Gastrocnemius medialis (tissue), 4 donors: ENCODE measurements around the gene THBS4. TPM values are rescaled to one million over a fixed set of nuclear protein-coding genes. Genes with fewer than 3 reads are reported as not detected.

Experiments
- ATAC-seq, 2 donors: fragments of 150-250 bp; one replicate each; pipeline ENCODE4 v1.9.1; 2016
- DNase-seq, 2 donors: peaks; one replicate each; pipeline ENCODE4 v3.0.0-alpha.2; 2019
- H3K27ac ChIP-seq, 4 donors: fragments of 200-600 bp; sonication (generic); 1 replicate in 1 of 4; 2 replicates in 3 of 4; pipeline ENCODE4 v1.5.1; 2016 to 2018; ENCODE audit warnings: mild to moderate bottlenecking in 2 of 4, moderate library complexity in 1 of 4
- H3K27me3 ChIP-seq, 3 donors: fragments of 200-600 bp; sonication (generic) in 2 of 3; 1 replicate in 1 of 3; 2 replicates in 2 of 3; pipeline versions ENCODE4 v1.5.1 to v1.6.0; 2016 to 2019; ENCODE audit warnings: mild to moderate bottlenecking in 1 of 3, moderate library complexity in 1 of 3
- H3K36me3 ChIP-seq, 2 donors: fragments of 200-600 bp; sonication (generic) in 1 of 2; one replicate each; pipeline ENCODE4 v1.5.1; 2017 to 2018
- H3K4me1 ChIP-seq, 2 donors: fragments of 200-600 bp; sonication (generic) in 1 of 2; one replicate each; pipeline ENCODE4 v1.5.1; 2016 to 2017; ENCODE audit warnings: mild to moderate bottlenecking in 2 of 2
- H3K4me3 ChIP-seq, 4 donors: fragments of 200-600 bp; sonication (generic) in 3 of 4; 1 replicate in 1 of 4; 2 replicates in 3 of 4; pipeline ENCODE4 v1.5.1; 2016 to 2019; ENCODE audit warnings: mild to moderate bottlenecking in 2 of 4
- H3K9me3 ChIP-seq, 3 donors: fragments of 200-600 bp; sonication (generic) in 2 of 3; 1 replicate in 1 of 3; 2 replicates in 2 of 3; pipeline ENCODE4 v1.5.1; 2016 to 2019
- POLR2A ChIP-seq, 2 donors: fragments of 450-650 bp; IDR thresholded peaks; one replicate each; pipeline ENCODE4 v1.6.1; 2017; ENCODE audit warnings: antibody characterized with exemption in 2 of 2, mild to moderate bottlenecking in 2 of 2, moderate library complexity in 2 of 2
- in situ Hi-C, 4 donors: fragments of 200-750 bp; cut with MboI; loops; one replicate each; pipeline versions ENCODE4 v1.15.0 to v1.8.0; 2017; ENCODE audit warnings: low sequenced_read_pairs in 4 of 4
- intact Hi-C: fragments of 100-400 bp; cut with DNase I; formaldehyde crosslinking; loops from one replicate; pipeline ENCODE4 v1.15.1; 2023; ENCODE audit warnings: low total_unique reads
- total RNA-seq, 4 donors: library from RNA; depleted of rRNA; stranded (reverse); fragments of >200 nt; gene quantifications; one replicate each; pipeline versions ENCODE4 v1.1.0 to v1.2.3, GENCODE V29; 2016
- TF ChIP-seq, protein P1 (sequence below), 5 experiments: fragments of 450-650 bp in 3 of 5; fragments of 200-600 bp in 2 of 5; sonication (generic) in 2 of 5; IDR thresholded peaks in 4 of 5; conservative IDR thresholded peaks in 1 of 5; 1 replicate in 4 of 5; 2 replicates in 1 of 5; pipeline ENCODE4 v1.5.1; 2016 to 2019; ENCODE audit warnings: antibody characterized with exemption in 5 of 5, mild to moderate bottlenecking in 3 of 5, moderate library complexity in 3 of 5

THBS4 gene
- total RNA-seq, 4 donors from 2014 or later = 23.3 to 336 (median 38.4) TPM

DNA sequence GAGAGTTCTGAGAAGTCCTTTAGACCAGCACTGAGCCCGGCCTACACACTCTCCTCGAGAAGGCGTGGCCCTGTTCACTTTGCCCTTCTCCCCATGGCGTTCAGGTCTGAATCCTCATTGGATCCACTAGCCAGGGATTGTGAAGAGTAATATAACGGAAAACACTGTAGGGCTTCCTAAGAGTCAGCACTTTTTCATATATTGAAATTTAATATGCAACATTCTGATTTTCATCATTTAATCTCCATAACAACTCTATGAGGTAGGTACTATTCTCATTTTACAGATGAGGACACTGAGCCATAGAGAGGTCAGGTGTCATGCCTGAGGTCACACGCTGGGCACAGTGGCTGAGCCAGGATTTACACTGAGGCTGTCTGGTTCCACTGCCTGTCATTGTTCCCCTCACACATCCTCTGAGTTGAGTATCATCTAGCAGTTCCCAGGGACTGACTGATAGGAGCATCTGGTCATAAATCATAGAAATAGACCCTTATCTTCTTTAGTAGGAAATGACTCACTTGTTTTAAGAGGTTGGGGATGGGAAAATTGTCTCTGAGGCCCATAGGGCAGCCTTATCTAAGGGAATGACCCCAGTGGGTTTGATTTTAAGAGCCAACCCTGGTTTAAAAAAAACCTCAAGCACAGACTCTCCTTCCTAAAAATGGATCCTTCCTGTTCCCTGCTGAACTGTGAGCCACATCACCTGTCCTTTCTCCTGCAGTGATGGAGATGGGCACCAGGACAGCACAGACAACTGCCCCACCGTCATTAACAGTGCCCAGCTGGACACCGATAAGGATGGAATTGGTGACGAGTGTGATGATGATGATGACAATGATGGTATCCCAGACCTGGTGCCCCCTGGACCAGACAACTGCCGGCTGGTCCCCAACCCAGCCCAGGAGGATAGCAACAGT, 41.2 kb downstream of the THBS4 start:
- intact Hi-C loops (no loop called here), in situ Hi-C loops (loop anchor here in 1 of 4 donors (25.0 kb wide), 1 partner anchor 586 kb away; the partner anchor contains the start of genes DHFR and MSH3)
- TF ChIP-seq, protein P1, sequence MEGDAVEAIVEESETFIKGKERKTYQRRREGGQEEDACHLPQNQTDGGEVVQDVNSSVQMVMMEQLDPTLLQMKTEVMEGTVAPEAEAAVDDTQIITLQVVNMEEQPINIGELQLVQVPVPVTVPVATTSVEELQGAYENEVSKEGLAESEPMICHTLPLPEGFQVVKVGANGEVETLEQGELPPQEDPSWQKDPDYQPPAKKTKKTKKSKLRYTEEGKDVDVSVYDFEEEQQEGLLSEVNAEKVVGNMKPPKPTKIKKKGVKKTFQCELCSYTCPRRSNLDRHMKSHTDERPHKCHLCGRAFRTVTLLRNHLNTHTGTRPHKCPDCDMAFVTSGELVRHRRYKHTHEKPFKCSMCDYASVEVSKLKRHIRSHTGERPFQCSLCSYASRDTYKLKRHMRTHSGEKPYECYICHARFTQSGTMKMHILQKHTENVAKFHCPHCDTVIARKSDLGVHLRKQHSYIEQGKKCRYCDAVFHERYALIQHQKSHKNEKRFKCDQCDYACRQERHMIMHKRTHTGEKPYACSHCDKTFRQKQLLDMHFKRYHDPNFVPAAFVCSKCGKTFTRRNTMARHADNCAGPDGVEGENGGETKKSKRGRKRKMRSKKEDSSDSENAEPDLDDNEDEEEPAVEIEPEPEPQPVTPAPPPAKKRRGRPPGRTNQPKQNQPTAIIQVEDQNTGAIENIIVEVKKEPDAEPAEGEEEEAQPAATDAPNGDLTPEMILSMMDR (IDR thresholded peaks at IDR 0.05 in 4 of 5, conservative IDR thresholded peaks at IDR 0.05 in 1 of 5) = no peak
- TF ChIP-seq POLR2A (IDR thresholded peaks at IDR 0.05) = no peak
- Histone ChIP-seq H3K4me1 (no peaks in the 10 kb centered on the region), H3K36me3 (peaks cover 0 to 3% of the 10 kb centered on the region in 2 donors), H3K4me3 (no peak overlapping the region), H3K27me3 (no peaks in the 10 kb centered on the region), H3K9me3 (no peaks in the 10 kb centered on the region), H3K27ac (no peak overlapping the region)
- DNase-seq (no peak), ATAC-seq (no peak)

DNA sequence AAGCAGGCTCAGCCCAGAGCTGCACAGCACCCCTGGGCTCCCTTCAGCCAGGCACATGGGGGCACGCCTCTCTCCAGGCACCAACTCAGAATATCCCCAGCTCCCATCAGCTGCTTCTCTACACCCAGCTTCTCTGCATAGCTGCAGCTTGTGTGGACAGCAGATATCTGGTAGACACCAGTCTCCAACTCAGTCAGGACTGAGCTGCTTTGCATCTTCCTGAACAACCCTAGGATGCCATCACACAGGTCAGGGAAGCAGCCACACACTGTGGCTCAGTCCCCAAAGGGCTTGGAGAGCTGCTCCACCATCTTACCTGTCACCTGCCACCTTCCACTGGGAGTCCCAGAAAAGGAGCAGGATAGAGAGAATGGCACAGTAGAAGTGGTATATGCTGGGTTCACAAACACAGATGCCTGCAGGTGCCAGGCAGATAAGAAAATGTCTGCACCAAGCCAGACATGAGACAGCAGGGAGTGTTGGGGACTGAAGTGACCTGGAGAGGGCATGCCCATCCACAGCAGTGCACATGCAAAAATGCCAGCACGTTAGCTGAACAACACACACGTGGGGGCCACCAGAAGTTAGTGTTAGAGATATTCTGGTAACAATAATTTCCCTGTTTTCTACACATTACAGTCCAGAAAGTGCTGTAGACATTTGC, 42.0 kb downstream of the THBS4 start:
- no peak for TF ChIP-seq POLR2A (IDR thresholded peaks at IDR 0.05)
- TF ChIP-seq, protein P1 (IDR thresholded peaks at IDR 0.05 in 4 of 5, conservative IDR thresholded peaks at IDR 0.05 in 1 of 5) = no peak
- ATAC-seq (no peak), DNase-seq (no peak)
- no peak overlapping the region for H3K4me3 ChIP-seq
- no peaks in the 10 kb centered on the region for H3K9me3 ChIP-seq
- H3K36me3 ChIP-seq = peaks cover 0 to 3% of the 10 kb centered on the region in 2 donors
- H3K27ac ChIP-seq = no peak overlapping the region
- intact Hi-C loops (no loop called here), in situ Hi-C loops (loop anchor here in 1 of 4 donors (25.0 kb wide), 1 partner anchor 585 kb away; the partner anchor contains the start of genes DHFR and MSH3)
- H3K27me3 ChIP-seq = no peaks in the 10 kb centered on the region
- peaks cover 0 to under 1% of the 10 kb centered on the region in 2 donors for H3K4me1 ChIP-seq

DNA sequence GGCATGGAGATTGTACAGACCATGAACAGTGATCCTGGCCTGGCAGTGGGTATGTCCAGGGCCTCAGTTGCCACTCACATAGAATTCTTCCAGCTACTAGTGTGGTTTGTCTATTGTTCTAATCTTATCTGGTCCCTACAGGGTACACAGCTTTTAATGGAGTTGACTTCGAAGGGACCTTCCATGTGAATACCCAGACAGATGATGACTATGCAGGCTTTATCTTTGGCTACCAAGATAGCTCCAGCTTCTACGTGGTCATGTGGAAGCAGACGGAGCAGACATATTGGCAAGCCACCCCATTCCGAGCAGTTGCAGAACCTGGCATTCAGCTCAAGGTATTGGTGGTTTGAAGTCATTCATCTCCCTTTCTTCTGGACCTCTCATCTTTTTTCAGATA, 43.8 kb downstream of the THBS4 start:
- intact Hi-C loops = no loop called here

DNA sequence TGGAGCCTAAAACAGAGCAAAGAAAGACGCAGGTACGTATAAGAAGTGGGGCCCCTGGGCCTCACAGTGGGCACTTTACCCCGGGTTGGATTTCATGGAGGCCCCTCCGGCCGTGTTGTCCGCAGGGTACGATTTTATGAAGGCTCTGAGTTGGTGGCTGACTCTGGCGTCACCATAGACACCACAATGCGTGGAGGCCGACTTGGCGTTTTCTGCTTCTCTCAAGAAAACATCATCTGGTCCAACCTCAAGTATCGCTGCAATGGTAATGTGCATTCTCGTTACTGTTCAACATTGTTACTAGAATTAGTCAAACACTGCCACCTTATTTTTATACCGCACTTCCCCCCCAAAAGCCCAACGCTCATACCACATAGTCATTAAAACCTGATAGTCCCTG, 47.1 kb downstream of the THBS4 start:
- no peak for TF ChIP-seq POLR2A (IDR thresholded peaks at IDR 0.05)
- TF ChIP-seq, protein P1 (IDR thresholded peaks at IDR 0.05 in 4 of 5, conservative IDR thresholded peaks at IDR 0.05 in 1 of 5) = no peak
- no peaks in the 10 kb centered on the region for H3K9me3 ChIP-seq
- intact Hi-C loops (loop anchor here (2.0 to 5.0 kb wide), 2 partner anchors 225 to 1057 kb away; no protein-coding TSS in a partner anchor), in situ Hi-C loops (loop anchor here in 1 of 4 donors (25.0 kb wide), 1 partner anchor 580 kb away; the partner anchor contains the start of genes DHFR and MSH3)
- ATAC-seq = no peak
- H3K27me3 ChIP-seq = no peaks in the 10 kb centered on the region
- no peaks in the 10 kb centered on the region for H3K36me3 ChIP-seq
- peak overlapping the region in 1 of 4 donors; percentile 66 for H3K27ac ChIP-seq
- H3K4me1 ChIP-seq = peaks cover 6 to 12% of the 10 kb centered on the region in 2 donors
- no peak for DNase-seq
- peak overlapping the region in 3 of 4 donors; percentile 38 to 46 (median 45) for H3K4me3 ChIP-seq

More for the DNA sequence above, 43.8 kb downstream of the THBS4 start:
- DNase-seq (no peak), ATAC-seq (no peak)
- Histone ChIP-seq H3K4me1 (peaks cover 6 to 12% of the 10 kb centered on the region in 2 donors), H3K4me3 (no peak overlapping the region), H3K9me3 (no peaks in the 10 kb centered on the region), H3K27me3 (no peaks in the 10 kb centered on the region), H3K36me3 (peaks cover 0 to 3% of the 10 kb centered on the region in 2 donors), H3K27ac (no peak overlapping the region)
- no peak for TF ChIP-seq POLR2A (IDR thresholded peaks at IDR 0.05)
- TF ChIP-seq, protein P1 (IDR thresholded peaks at IDR 0.05 in 4 of 5, conservative IDR thresholded peaks at IDR 0.05 in 1 of 5) = no peak
- in situ Hi-C loops = loop anchor here in 1 of 4 donors (25.0 kb wide), 1 partner anchor 583 kb away; the partner anchor contains the start of genes DHFR and MSH3
